Subcutaneous adipose tissue (tissue), 4 donors: ENCODE results near the gene SPTBN5. TPM values are rescaled to one million over a fixed set of nuclear protein-coding genes. Genes with fewer than 3 reads are reported as not detected.

Experiments used
- total RNA-seq, 4 donors: library from RNA; depleted of rRNA; stranded (reverse); fragments of >200 nt; gene quantifications; one replicate each; pipeline ENCODE4 v1.1.0, GENCODE V29; 2016
- TF ChIP-seq, protein P1 (sequence below): fragments of 450-650 bp; IDR thresholded peaks from one replicate; pipeline ENCODE4 v1.5.1; 2016; ENCODE audit warnings: low read depth, mild to moderate bottlenecking, control low read depth, antibody characterized with exemption, moderate library complexity

The SPTBN5 gene
- total RNA-seq, 4 donors from 2014 or later, result 0.17 to 1.5 (median 0.52) TPM

DNA sequence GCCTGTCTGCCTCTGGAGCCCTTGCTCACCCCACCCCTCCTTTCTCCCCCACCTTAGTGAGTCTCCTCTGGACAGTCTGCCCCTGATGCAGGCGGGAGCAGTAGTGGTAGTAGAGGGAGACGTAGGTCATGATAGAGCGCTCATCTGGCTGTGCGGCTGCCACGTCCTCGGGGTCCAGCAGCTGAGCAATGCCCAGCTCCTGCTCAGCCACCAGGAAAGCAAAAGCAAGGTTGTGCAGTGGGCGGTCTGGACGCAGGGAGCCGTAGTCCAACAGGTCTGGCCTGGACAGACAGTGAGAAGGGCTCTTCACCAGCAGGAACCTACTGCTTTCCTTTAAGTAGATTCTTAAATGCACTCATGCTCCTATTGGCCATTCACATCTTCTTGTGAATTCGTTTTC, 6.7 kb downstream of the SPTBN5 start:
- TF ChIP-seq, protein P1, sequence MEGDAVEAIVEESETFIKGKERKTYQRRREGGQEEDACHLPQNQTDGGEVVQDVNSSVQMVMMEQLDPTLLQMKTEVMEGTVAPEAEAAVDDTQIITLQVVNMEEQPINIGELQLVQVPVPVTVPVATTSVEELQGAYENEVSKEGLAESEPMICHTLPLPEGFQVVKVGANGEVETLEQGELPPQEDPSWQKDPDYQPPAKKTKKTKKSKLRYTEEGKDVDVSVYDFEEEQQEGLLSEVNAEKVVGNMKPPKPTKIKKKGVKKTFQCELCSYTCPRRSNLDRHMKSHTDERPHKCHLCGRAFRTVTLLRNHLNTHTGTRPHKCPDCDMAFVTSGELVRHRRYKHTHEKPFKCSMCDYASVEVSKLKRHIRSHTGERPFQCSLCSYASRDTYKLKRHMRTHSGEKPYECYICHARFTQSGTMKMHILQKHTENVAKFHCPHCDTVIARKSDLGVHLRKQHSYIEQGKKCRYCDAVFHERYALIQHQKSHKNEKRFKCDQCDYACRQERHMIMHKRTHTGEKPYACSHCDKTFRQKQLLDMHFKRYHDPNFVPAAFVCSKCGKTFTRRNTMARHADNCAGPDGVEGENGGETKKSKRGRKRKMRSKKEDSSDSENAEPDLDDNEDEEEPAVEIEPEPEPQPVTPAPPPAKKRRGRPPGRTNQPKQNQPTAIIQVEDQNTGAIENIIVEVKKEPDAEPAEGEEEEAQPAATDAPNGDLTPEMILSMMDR, result no peak

DNA sequence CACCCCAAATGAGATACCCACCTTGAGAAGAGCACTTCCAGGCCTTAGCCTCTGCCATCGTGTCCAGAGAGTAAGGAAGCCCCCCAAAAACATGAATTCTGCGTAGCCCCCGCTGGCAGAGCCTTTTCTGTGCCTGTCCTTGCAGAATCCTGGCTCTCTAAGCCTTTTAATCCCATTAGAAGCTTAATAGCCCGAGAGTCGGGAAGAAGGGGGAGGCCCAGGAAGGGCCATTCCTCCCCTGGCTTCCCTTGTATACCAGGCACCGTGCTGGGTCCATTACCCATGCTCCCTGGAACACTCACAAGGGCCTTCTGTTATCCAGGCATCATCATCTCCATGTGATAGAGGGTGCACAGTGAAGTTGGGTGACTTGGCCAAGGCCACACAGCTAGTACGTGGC, 7.1 kb downstream of the SPTBN5 start:
- TF ChIP-seq, protein P1, result no peak

DNA sequence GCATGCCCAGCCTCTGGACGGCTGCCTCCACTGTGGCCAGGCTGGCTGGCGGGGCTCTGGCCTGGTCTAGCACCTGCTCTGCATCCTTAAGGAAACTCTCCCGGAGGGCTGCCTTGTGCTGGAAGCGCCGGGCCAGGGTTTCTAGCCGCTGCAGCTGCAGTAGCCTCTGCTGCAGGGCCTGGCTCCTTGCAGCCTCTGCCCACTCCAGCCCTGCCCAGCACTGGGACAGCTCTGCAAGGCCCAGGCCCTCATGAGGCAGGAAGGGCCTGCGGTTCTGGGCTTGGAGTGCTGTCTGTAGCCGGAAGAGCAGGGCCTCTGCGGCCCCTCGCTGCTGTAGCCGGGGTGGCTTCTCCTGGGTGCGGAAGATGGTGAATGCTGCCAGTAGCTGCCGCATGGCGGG, 8.0 kb downstream of the SPTBN5 start:
- TF ChIP-seq, protein P1, result no peak

DNA sequence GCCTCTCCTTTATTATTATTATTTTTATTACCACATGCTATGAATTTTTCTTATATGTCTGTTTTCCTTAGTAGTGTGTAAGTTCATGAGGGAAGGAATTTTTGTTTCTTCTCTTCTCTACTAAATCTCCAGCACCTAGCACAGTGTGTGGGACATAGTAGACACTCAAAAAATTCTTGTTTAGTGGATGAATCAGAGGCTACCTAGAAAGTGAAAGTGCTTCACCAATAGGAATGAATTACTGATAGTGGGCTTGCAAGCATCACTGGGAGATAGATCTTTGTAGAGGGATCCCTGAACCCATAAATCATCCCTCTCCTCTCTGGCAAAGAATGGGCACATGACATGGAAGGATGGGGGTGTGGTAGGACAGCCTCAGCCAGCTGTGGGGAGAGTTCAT, 8.5 kb downstream of the SPTBN5 start:
- TF ChIP-seq, protein P1, result no peak

DNA sequence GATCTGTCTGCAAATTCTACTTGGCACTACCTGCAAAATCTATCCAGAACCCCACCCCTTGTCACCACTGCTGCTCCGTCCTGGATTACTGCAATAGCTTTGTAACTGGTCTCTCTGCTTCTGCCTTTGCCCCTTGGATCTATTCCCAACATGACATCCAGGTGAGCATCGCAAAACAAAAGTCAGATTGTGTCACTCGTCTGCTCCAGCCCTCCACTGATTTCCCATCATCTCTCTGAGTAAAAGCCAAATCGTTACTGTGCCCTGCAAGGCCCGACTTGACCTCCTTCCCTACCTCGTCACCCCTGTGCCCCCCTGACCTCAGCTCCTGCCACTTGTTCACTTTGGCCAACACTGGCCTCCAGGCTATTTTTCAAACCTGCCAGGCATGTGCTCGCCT, 9.4 kb downstream of the SPTBN5 start:
- TF ChIP-seq, protein P1, result no peak

DNA sequence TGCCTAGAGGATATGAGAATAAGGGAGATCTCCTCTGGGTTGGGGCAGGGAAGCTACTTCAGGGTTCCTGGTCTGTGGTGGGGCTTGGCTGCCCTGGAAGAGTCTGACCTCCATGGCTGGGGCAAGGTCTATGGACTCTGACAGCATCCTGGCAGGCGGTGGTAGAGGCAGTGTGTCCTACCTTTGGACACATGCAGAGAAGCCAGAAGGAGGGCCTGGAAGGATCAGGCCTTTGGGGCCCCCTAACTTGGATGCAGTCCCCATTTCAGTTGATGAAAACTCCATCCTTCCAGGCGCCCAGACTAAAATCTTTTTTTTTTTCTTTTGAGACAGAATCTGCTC, 10.4 kb downstream of the SPTBN5 start:
- TF ChIP-seq, protein P1, result no peak

DNA sequence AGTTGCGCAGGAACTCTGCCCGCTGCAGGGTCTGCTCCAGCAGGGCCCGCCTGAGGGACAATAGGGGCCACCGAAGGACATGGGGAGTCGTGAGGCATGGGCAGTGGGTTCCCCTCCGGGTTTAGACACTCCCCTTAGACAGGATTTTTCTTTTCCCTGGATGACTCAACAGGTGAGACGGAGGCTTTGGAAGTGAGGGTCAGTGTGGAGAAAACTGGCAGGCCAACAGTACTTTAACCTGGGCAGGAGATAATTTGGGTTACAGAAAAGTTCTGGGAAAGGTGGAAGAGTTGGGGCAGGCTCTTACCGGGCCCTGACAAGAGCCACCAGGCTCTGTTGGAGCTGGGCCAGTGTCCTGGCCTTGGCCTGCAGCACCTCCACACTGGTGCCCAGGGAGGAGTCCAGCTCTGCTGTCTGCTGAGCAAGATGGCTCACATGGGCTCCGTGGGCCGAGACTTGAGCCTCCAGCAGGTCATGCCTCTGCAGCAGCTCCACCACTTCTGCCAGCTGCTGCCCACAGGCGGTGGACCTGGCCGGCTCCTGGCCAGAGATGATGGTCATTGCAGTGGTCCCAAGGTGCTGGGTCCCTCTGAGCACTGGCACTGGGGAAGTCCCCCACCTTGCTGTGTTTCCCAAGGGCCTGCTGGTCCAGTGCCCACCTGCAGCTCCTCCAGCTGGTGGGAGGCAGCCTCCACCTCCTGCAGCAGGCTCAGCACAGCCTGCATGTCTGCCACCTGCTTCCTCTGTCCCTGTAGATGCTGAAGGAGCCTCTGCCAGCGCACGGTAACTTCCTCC, 11.0 kb downstream of the SPTBN5 start:
- TF ChIP-seq, protein P1, result no peak
